Measurements from ENCODE around the gene DAGLA. TPM values are rescaled to one million over a fixed set of nuclear protein-coding genes. Genes with fewer than 3 reads are reported as not detected.

Gene DAGLA
- total RNA-seq, 1 experiment from 2014 or later: 10.9 TPM

DNA sequence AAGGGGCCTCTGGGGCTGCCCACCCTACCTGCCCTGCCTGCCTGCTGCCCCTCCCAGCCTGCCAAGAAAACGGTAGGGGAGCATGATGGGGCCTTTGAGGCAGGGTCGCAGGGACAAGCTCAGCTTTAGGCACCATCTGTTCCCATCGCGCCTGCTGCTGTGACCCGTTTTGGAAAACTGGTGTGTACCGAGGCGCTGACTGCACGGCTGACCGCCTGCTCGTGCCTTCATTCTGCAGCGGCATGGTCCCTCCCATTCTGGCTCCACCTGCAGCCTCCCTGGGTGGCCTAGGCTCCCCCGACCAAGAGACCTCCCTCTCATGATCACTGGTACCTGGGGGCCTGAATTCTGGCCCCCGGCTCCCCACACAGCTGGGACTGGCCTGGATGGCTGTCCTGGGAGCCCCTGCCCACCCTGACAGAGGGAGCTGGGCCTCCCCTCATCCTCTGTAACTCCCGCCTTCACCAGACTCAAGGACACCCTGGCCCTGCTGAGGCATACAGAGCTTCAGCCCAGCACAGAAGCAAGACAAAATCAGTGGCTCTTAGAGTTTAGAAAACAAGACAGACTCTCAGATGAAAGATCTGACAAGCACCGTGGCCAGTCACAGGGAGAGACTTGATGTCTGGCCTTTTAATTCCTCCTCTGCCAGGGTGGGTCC lies 65.7 kb downstream of the DAGLA start:
- ChIA-PET CTCF (interaction anchor here (0.7 kb wide), 1 partner anchor 24 kb away, joined by 3 read pairs; no protein-coding TSS in a partner anchor), POLR2A (ENCODE audit: low non-redundant PET) (no interaction called here)
- H3K4me3 ChIP-seq (ENCODE audit: low read depth, low read length, poor library complexity, severe bottlenecking): no peak overlapping the region
- no peaks in the 10 kb centered on the region for H3K27me3 ChIP-seq (replicated peaks; ENCODE audit: insufficient read depth, low read depth, low read length, poor library complexity)
- TF ChIP-seq EZH2 (IDR thresholded peaks at IDR 0.05; ENCODE audit: borderline replicate concordance, low read depth, low read length, poor library complexity, severe bottlenecking): no peak
- TF ChIP-seq, protein P1, sequence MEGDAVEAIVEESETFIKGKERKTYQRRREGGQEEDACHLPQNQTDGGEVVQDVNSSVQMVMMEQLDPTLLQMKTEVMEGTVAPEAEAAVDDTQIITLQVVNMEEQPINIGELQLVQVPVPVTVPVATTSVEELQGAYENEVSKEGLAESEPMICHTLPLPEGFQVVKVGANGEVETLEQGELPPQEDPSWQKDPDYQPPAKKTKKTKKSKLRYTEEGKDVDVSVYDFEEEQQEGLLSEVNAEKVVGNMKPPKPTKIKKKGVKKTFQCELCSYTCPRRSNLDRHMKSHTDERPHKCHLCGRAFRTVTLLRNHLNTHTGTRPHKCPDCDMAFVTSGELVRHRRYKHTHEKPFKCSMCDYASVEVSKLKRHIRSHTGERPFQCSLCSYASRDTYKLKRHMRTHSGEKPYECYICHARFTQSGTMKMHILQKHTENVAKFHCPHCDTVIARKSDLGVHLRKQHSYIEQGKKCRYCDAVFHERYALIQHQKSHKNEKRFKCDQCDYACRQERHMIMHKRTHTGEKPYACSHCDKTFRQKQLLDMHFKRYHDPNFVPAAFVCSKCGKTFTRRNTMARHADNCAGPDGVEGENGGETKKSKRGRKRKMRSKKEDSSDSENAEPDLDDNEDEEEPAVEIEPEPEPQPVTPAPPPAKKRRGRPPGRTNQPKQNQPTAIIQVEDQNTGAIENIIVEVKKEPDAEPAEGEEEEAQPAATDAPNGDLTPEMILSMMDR (conservative IDR thresholded peaks at IDR 0.05; ENCODE audit: low read depth, low read length): no peak
- BruUV-seq (replicated peaks): no TSS peak
- H3K9me3 ChIP-seq (ENCODE audit: low read depth, low read length, poor library complexity, severe bottlenecking): no peaks in the 10 kb centered on the region
- no peak for DNase-seq (ENCODE audit: low spot score)
- peaks cover 3% of the 10 kb centered on the region for H3K36me3 ChIP-seq (ENCODE audit: insufficient read depth, low read length, poor library complexity, severe bottlenecking)
- H3K4me1 ChIP-seq (ENCODE audit: insufficient read depth, low read length, poor library complexity, severe bottlenecking): no peaks in the 10 kb centered on the region
- intact Hi-C loops (cut with micrococcal nuclease; ENCODE audit: unreplicated experiment): loop anchor here (2.0 kb wide), 2 partner anchors 31 to 363 kb away; no protein-coding TSS in a partner anchor
- peak overlapping the region; percentile 1 for H3K27ac ChIP-seq (ENCODE audit: low read depth, low read length, poor library complexity, severe bottlenecking)

DNA sequence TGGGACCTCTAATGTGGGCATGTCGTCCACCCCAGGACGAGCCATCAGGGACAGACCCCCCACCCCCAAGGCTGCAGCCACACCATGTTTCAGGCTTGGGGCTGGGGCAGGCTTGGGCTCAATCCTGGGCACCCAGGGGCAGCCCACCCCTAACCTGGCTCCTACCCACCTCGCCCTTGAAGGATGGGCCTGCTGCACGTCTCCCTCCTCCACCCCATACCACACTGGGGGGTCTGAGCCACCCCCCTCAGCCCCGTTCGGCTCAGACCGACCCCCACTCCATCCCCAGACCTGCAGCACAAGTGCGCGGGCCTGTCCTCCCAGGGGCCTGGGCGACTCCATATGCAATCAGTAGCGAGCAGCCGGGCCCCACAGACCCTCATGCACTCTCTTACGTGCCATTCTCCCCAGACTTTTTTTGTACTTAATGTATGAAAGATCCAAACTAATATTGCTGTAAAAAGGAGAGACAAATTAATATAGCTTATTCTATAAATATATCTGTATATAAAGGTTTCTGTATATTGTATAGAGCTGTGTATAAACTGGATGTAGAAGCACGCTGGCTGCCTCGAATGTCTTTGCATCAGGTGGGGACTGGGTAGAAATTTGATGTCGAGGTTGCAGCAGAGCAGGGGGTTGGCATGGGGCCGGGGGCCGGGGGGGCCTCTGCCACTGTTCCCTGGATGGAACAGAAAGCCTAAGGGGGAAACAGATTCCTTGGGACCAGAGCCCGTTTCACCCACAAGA lies 66.4 kb downstream of the DAGLA start:
- Histone ChIP-seq H3K36me3 (ENCODE audit: insufficient read depth, low read length, poor library complexity, severe bottlenecking) (no peaks in the 10 kb centered on the region), H3K4me1 (ENCODE audit: insufficient read depth, low read length, poor library complexity, severe bottlenecking) (no peaks in the 10 kb centered on the region), H3K9me3 (ENCODE audit: low read depth, low read length, poor library complexity, severe bottlenecking) (no peaks in the 10 kb centered on the region), H3K27me3 (replicated peaks; ENCODE audit: insufficient read depth, low read depth, low read length, poor library complexity) (no peaks in the 10 kb centered on the region), H3K4me3 (ENCODE audit: low read depth, low read length, poor library complexity, severe bottlenecking) (no peak overlapping the region), H3K27ac (ENCODE audit: low read depth, low read length, poor library complexity, severe bottlenecking) (peak overlapping the region; percentile 1)
- BruUV-seq (replicated peaks): no TSS peak
- intact Hi-C loops (cut with micrococcal nuclease; ENCODE audit: unreplicated experiment): loop anchor here (2.0 kb wide), 2 partner anchors 30 to 362 kb away; no protein-coding TSS in a partner anchor
- TF ChIP-seq, protein P1 (conservative IDR thresholded peaks at IDR 0.05; ENCODE audit: low read depth, low read length): no peak
- no peak for TF ChIP-seq EZH2 (IDR thresholded peaks at IDR 0.05; ENCODE audit: borderline replicate concordance, low read depth, low read length, poor library complexity, severe bottlenecking)
- ChIA-PET CTCF (interaction anchor here (0.6 to 0.8 kb wide), 3 partner anchors 25 to 362 kb away, joined by 3 to 6 read pairs (median 5); no protein-coding TSS in a partner anchor), POLR2A (ENCODE audit: low non-redundant PET) (no interaction called here)
- DNase-seq (ENCODE audit: low spot score): no peak

DNA sequence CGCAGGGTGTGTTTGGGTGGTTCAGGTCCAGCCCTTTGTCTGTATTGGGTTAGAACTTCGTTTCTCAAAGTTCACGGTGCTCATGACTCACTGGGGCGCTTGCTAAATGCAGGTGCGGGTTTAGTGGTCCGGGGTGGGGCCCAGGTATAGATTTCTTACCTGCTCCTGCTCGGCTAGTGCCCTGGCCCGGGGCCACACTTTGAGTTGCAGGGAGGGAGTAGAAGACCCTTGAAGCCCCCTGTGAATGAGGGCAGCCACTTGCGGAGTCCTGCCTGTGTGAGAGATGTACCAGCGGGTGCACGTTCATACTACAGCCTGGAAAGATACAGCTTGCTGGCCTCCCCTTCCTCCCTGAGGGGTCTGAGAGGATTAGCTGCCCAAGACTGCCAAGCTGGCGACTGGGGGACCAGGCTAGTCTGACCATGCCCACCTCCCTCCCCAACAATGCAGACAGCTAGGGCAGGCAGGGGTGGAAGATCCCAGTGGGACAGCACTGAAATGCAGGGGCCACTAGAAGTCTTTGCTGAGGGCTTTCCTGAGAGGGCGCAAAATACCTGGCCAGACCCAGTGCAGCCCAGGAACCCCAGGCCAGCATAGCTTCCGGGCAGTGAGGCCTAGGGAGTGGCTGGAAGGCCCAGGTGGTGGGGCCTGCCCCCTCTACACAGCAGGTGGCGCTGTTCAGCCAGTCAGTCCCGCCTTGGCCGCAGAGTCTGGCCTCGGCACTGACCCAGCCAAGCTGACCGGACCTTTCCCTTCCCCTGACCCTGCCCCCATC lies 67.2 kb downstream of the DAGLA start:
- intact Hi-C loops (cut with micrococcal nuclease; ENCODE audit: unreplicated experiment): loop anchor here (2.0 kb wide), 2 partner anchors 29 to 361 kb away; no protein-coding TSS in a partner anchor
- BruUV-seq (replicated peaks): no TSS peak
- no peaks in the 10 kb centered on the region for H3K27me3 ChIP-seq (replicated peaks; ENCODE audit: insufficient read depth, low read depth, low read length, poor library complexity)
- ChIA-PET POLR2A (ENCODE audit: low non-redundant PET) (no interaction called here), CTCF (interaction anchor here (0.5 to 1.1 kb wide), 9 partner anchors 12 to 361 kb away, joined by 3 to 6 read pairs (median 5); partner anchors contain the start of gene FEN1)
- no peaks in the 10 kb centered on the region for H3K36me3 ChIP-seq (ENCODE audit: insufficient read depth, low read length, poor library complexity, severe bottlenecking)
- no peaks in the 10 kb centered on the region for H3K4me1 ChIP-seq (ENCODE audit: insufficient read depth, low read length, poor library complexity, severe bottlenecking)
- H3K4me3 ChIP-seq (ENCODE audit: low read depth, low read length, poor library complexity, severe bottlenecking): no peak overlapping the region
- no peaks in the 10 kb centered on the region for H3K9me3 ChIP-seq (ENCODE audit: low read depth, low read length, poor library complexity, severe bottlenecking)
- no peak for TF ChIP-seq EZH2 (IDR thresholded peaks at IDR 0.05; ENCODE audit: borderline replicate concordance, low read depth, low read length, poor library complexity, severe bottlenecking)
- TF ChIP-seq, protein P1 (conservative IDR thresholded peaks at IDR 0.05; ENCODE audit: low read depth, low read length): peak; percentile 99
- peak; percentile 55 for DNase-seq (ENCODE audit: low spot score)
- H3K27ac ChIP-seq (ENCODE audit: low read depth, low read length, poor library complexity, severe bottlenecking): no peak overlapping the region
